HEK293 (cell line): Measurements from ENCODE around the gene MSI2.

ENCODE experiments used
- CTCF ChIP-seq: fragments of 450-650 bp; formaldehyde crosslinking; IDR thresholded peaks from 2 replicates; pipeline ENCODE4 v1.5.1; 2016; ENCODE audit warnings: missing biosample characterization, missing genetic modification characterization
- MEIS1 ChIP-seq: sonication (generic); formaldehyde crosslinking; IDR thresholded peaks from 2 replicates; pipeline ENCODE4 v1.8.1; 2022; ENCODE audit warnings: missing genetic modification reagents, mild to moderate bottlenecking, borderline replicate concordance
- OSR2 ChIP-seq: fragments of 450-650 bp; formaldehyde crosslinking; IDR thresholded peaks from 2 replicates; pipeline ENCODE4 v1.5.1; 2016; ENCODE audit warnings: missing biosample characterization, missing genetic modification characterization
- ZNF560 ChIP-seq: fragments of 450-650 bp; formaldehyde crosslinking; IDR thresholded peaks from 2 replicates; pipeline ENCODE4 v1.5.1; 2017; ENCODE audit warnings: missing biosample characterization, missing genetic modification characterization, borderline replicate concordance

GRCh38 chr17:57369509-57369945 lies 113.2 kb downstream of the MSI2 start:
- TF ChIP-seq ZNF560 (no peak), CTCF (tag by site-specific recombination) (no peak), MEIS1 (CRISPR knock-in tag) (no peak), OSR2 (no peak)
